Left ventricle myocardium superior (tissue), 1 donor: ENCODE measurements around the gene GNG7. TPM values are rescaled to one million over a fixed set of nuclear protein-coding genes. Genes with fewer than 3 reads are reported as not detected.

Experiments
- ATAC-seq: fragments of 200-7000 bp; cut with Tn5 transposase; one replicate; pipeline ENCODE4 v1.9.1; 2020; ENCODE audit warnings: mild to moderate bottlenecking, moderate library complexity
- DNase-seq: peaks from one replicate; pipeline ENCODE4 v3.0.0-alpha.2; 2020
- intact Hi-C: fragments of 100-400 bp; cut with micrococcal nuclease; formaldehyde crosslinking; loops from one replicate; pipeline ENCODE4 v1.11.0; 2022
- total RNA-seq: library from RNA; stranded (reverse); fragmentation: NEBNext Ultra II Directional; extraction: Animal tissue kit (Norgen Biotek cat#: 25700); gene quantifications from one replicate; pipeline ENCODE4 v1.2.1, GENCODE V29; 2021
- donor health status: DM: no; HTN: yes; CAD: no; lungs with severe emphysema.

Gene GNG7
- total RNA-seq, 1 donor from 2014 or later = 39.3 TPM

GRCh38 chr19:2728783-2729387 lies 26.4 kb upstream of the GNG7 start:
- DNase-seq (no peak), ATAC-seq (no peak)
- intact Hi-C loops = no loop called here

GRCh38 chr19:2727640-2727944 lies 25.1 kb upstream of the GNG7 start:
- intact Hi-C loops = no loop called here
- DNase-seq = no peak
- ATAC-seq = no peak

DNA sequence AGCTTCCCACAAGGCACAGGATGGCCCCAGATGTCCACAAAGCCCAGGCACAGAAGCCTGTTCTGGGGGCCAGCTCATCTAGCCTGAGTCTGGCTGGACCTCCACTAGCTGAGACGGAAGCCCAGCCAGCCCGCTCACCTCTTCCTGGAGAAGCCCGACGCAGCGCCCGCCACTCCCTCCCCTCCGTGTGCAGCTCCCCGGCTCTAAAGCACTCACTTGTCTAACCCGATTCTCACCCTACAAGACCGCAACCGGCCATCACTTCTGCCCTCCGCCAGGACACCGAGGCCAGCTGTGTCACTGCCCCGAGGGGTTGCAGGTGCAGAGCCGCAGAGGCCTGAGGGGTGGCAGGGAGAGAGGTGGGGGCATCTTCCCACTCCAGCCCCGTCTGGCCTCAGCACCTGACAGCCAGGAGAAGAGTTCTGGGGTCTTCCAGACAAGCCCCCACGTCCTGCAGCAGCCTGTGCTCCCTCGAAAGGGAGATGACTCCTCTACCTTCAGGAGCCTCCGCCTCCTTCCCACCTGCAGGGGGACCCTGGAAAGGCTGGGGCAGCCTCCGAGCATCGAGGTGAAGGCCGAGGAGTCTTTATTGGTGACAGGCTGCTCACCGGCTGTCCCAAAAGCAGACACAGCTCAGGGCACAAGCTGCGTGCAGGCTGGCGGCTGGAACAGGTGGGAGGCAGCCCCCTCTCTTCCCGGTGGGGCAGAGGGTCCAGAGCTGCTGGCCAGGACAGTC lies 24.6 kb upstream of the GNG7 start:
- no peak for ATAC-seq
- intact Hi-C loops = no loop called here
- no peak for DNase-seq

DNA sequence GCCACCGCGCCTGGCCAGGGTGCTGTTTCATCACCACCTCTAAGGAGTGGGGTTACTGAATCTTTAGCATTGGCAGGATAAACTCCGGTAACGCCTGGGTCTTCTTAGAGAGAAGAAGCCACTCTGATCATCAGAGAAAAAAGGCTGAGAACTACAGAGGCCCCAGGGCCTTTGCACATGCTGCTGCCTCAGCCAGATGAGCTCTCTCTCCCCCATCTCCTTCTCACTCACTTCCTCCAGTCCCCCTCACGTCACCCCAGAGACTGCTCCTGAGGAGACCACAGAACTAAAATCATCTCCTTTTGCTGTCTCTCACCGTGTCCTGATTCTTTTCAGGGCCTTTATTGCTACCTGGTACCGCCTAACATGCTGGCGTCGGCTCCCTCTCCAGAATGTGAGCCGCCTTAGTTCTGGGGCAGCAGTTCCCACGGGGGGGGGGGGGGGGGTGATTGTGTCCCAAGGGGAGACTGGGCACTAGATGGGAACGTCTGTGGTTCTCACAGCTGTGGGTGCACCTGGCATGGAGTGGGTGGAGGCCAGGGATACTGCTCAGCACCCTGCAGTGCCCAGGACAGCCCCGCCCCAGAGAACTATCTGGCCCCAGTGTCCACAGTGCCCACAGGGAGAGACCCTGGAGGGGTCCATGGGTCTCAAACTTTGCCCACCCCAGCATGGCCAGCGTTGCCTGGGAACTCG lies 23.8 kb upstream of the GNG7 start:
- intact Hi-C loops = no loop called here
- peak; percentile 15 for DNase-seq
- no peak for ATAC-seq

- DNase-seq (no peak), ATAC-seq (no peak)
- intact Hi-C loops = no loop called here
These were observed 21.7 kb upstream of the GNG7 start for GRCh38 chr19:2724148-2724557.

GRCh38 chr19:2723747-2724146 lies 21.3 kb upstream of the GNG7 start:
- intact Hi-C loops = no loop called here
- ATAC-seq = no peak

DNA sequence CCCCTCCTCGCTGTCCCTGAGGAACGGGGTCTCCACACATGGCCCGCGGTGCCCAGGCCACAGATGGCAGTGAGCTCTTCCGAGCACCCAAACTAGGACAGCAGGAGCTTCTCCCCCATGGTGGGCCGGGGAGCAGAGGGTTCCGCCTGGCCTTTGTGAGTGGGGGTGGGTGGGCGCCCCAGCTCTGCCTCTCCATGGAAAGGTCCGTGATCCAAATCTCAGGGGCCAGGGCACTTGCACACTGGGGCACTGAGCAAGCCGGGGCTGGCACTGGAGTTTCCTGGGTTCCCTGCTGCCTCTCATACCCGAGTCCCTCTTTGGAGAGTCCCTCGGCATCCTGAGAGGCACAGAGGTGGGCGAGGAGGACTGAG lies 20.8 kb upstream of the GNG7 start:
- intact Hi-C loops = no loop called here
- DNase-seq (no peak), ATAC-seq (no peak)

More at GRCh38 chr19:2723747-2724146, 21.3 kb upstream of the GNG7 start:
- DNase-seq = no peak

- ATAC-seq (peak; percentile 77), DNase-seq (peak; percentile 86)
- intact Hi-C loops = no loop called here
These were observed 20.2 kb upstream of the GNG7 start for GRCh38 chr19:2722541-2723344.

DNA sequence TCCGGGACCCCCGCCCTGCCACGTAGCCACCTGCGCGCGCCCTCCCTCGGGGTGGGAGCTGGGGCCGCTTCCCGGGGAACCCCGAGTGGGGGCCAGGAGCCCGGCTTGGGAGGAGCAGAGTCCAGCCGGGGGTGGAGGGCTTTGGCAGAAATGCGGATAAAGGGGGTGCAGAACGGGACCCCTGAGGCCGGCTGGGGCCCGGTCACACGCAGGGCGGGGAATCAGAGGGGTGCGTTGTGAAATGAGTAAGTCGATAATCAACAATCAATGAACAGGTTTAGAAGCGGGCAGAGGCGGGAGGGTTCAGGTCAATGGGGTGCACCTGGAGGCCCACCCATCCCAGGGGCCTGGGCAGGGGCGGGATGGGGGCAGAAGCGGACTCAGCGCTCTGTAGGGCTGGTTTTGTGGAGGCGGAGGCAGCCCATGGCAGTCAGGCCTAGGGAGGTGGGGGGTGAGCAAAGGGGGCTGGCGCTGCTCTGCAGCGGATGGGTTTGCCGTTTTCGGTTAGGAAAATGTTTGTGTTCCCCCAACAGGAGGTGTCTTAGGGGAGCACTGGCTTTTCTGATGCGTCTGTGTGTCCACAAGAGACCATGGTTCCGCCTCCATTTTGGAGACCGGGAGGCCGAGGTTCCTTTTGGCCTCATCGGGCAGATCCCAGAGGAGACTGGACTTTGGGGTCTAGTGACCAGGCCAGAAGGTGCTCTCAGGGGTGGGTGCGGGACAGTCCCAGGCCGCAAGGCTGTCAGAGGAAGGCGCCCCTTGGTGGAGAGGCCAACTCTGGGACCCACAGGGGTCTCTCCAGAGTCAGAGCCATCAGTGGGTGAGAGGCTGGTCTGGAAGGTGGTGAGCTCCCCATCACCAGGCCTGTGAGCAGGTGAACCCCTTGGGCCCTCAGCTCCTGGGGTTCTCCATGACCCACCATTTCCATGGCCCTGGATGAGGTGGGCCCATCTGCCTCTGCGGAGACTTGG lies 19.4 kb upstream of the GNG7 start:
- ATAC-seq = no peak
- no peak for DNase-seq

DNA sequence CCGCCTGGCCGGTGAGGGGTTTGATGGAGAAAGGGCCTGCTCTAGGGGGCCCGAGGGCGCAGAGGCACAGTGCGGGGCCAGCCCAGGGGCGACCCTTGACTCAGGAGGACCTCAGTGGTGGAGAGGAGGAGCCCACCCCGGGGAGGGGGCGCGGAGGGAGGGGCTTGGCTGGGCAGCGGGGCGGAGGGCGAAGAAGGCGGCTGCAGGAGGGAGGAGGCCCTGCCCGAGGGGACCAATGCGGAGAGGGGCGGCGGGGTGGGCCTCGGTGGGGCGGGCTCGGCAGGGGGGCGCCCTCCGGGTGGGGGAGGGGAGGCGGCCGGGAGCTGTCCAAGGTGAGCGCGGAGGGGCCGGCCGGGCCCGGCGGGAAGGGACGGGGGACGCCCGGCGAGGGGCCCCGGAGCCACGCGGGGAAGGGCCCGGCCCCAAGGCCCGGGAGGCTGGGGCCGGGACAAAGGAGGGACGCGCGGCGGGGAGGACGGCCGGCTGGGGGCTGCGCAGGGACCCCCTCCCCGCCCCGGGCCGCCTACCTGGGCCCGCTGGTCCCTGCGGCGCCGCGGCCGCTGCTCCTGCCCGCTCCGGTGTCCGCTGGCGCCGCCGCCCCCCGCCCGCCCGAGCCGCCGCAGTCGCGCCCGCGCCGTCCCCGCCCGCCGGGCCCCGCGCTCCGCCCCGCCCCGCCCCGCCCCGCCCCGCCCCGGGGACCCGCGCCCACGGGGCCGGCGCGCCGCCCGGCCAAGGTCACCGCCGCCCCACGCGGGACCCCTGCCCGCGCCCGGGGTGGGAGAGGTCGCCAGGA lies 18.5 kb upstream of the GNG7 start, which contains the start of gene DIRAS1:
Gene DIRAS1 (minus strand): TSS at position 596 of the 793 bp plus-strand sequence. CDS start 3,566 bp downstream, outside the sequence.
- ATAC-seq (peak; percentile 16), DNase-seq (peak; percentile 68)
- intact Hi-C loops = no loop called here

More for the DNA sequence above, 19.4 kb upstream of the GNG7 start:
- intact Hi-C loops = no loop called here

GRCh38 chr19:2719920-2720776 lies 17.7 kb upstream of the GNG7 start:
- intact Hi-C loops = no loop called here
- ATAC-seq (peak; percentile 64), DNase-seq (peak; percentile 75)

DNA sequence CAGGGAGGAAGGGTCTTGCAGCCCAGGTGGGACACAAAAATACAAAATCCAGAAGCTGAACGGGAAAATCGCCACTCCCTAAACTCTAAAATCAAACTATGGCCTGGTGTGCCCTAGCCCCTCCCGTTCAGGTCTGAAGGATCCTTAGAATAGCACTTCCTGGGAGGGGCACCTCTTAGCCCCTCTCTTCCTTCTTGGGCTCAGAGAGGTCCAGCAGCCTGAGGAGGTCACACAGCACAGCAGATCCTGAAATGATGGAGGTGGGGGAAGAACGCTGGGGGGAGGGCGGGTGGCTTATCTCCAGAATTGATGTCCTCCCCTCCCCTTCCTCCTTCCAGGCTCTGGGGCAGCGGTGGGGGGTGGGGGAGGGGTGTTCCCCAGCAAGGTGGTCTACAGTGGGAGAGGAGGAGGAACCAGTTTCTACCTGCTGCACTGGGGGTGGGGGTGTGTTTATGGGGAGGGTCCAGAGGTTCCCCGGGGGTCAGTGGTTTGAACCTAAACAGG lies 16.8 kb upstream of the GNG7 start:
- DNase-seq = no peak
- intact Hi-C loops = no loop called here
- ATAC-seq = no peak

GRCh38 chr19:2717638-2718541 lies 15.4 kb upstream of the GNG7 start:
- intact Hi-C loops = no loop called here
- ATAC-seq = no peak
- peak; percentile 35 for DNase-seq

DNA sequence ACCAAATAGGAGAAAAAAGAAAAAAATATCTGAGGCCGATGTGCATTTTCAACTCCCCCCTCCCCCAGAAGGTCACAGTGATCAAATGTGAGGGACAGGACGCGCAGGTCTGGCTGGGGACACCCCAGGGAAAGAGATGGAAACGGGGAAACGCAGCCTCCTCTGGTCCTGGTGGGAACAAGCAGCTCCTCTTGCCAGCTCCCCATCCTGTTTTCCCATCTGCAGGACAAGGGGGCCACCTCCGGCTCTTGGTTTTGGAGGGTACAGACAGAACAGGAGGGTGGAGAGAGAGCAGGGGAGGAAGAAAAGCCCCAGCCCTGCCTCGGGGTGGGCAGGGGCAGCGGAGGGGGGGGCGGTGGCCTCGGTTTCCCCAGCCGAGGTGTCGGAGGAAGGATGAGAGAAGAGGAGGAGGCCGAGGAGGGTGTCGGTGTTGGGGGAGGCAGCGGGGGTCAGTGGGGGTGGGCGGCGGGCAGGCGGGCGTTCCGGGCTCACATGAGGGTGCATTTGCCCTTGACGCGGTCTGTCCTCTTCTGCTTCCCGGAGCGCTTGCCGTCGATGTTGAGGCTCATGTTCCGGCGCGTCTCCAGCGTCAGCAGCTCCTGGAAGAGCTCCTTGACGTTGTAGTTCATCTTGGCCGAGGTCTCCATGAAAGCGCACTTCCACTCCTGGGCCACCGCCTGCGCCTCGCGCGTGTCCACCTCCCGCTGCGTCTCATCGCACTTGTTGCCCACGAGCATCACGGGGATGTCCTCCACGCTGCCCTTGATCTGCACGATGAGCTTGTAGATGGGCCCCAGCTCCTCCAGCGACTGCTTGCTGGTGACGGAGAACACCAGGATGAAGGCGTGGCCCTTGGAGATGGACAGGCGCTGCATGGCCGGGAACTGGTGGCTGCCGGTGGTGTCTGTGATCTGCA lies 14.5 kb upstream of the GNG7 start:
- peak; percentile 26 for DNase-seq
- intact Hi-C loops = no loop called here
- no peak for ATAC-seq

DNA sequence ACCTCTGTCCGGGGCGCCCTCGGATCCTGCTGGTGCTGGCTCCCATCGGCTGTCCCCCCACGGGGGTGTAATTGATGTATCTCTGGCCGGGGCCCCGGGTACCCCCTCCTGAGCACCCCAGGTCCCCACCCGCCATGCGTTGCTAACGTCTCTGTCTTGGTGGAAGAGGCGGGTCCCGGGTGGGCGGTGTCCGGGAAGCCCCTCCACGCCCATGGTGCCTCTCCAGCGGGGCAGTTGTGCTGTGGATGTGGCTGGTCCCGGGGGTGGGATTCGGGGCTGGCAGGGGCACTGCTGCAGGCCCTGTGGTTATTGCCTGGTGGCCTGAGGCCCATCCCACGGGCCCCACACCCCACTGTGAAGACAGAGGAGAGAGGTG lies 13.8 kb upstream of the GNG7 start:
- intact Hi-C loops = no loop called here
- ATAC-seq = no peak
- DNase-seq = peak; percentile 20
